Measurements from ENCODE around the gene BEX4.

- no peak for TF ChIP-seq CTCF (IDR thresholded peaks at IDR 0.05)
- TF ChIP-seq POLR2A (IDR thresholded peaks at IDR 0.05), result no peak
- TF ChIP-seq EP300 (IDR thresholded peaks at IDR 0.05; ENCODE audit: low read depth), result no peak
Measured at GRCh38 chrX:103256651-103257050, 41.7 kb downstream of the BEX4 start.

Data from transverse colon (tissue), 3 donors.